ENCODE measurements around the gene TECPR1.

Gene TECPR1

GRCh38 chr7:98209166-98209920 is 42.7 kb downstream of the TECPR1 start:
- no peak for DNase-seq

- DNase-seq: no peak
Observed at GRCh38 chr7:98206451-98207330, 45.3 kb downstream of the TECPR1 start.

- no peak for DNase-seq
Observed at GRCh38 chr7:98205162-98205845, 46.7 kb downstream of the TECPR1 start.

GRCh38 chr7:98204670-98205069 is 47.4 kb downstream of the TECPR1 start:
- no peak for DNase-seq

GRCh38 chr7:98203964-98204605 is 47.9 kb downstream of the TECPR1 start:
- no peak for DNase-seq

GRCh38 chr7:98203261-98203963 is 48.6 kb downstream of the TECPR1 start:
- no peak for DNase-seq

DNA sequence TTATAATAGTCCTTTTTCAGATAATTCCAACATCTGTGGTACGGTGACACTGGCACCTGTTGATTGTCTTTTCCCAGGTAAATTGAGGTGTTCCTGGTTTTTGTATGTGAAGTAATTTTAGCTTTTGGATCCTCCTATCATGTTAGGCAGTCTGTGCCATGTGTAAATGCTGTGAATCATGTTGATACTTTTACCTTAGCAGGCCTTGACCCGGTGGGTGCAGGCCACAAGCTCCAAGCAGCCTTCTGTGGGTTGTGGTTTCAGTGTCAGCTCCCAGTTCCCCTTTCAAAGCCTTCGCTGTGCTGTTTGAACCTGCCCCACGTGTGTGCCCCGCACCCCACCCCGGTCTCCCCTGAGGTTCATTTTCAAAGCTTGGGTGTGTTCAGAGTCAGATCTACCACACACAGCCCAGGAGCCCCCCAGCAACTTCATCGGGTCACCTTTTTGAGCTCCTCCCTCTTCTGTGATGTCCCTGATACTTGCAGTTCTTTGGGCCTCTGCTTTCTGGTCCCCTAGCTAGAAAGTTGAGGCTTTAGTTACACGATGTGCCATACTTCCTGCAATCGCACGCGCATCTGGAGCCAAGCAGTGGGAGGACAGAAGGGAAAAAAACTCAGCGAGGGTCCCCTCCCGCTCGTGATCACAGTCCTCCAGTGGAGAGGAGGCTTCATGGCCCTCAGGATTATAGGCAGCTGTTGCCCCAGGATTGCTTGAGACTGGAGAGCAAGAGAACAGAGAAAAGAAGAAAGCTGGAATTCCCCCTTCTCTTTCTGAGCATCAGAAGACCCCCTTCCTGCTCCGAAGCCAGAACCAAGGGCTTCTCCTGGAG is 49.5 kb downstream of the TECPR1 start:
- peak; percentile 77 for DNase-seq

GRCh38 chr7:98200364-98200763 is 51.7 kb downstream of the TECPR1 start:
- DNase-seq: no peak

- DNase-seq: no peak
Observed at GRCh38 chr7:98199131-98199530, 52.9 kb downstream of the TECPR1 start.

DNA sequence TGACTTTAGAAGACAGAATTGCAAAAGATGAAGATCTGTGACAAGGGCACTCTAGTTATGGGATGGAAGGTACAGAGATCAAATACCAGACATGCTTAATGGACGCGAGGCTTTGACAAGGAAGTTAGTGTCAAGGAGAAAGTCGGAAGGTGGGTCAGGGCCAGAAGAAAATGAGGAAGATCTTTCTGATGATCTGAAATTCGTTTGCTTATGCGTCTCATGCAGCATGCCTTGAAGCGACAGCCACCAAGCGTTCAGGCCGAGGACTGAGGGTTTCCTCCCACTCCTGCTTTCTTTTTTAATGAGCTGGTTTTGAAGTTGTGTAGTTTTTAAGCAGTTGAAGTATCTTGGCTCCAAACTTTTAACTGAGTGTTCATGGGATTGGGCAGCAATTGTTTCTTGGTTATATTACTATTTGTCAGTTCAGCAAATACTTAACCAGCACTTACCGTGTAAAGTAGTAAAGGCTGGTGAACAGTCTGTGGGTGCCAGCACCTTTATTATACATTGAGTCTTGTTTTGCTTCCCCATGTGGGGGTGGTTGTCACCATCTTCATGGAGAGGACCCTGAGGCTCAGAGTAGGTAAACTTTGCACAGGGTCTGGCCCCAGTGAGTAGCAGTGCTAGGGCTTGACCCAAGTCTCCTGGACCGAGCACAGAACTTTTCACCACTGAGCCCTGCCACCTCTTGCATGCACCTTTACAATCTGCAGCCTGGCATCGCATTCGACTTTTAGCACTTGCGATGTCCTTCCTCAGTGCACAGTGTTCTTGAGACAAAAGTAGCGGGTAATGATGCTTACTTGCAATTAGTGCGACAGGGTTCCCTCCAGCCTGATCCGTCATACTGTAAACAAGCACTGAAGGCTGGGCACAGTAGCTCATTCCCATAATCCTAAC is 55.1 kb downstream of the TECPR1 start:
- no peak for DNase-seq

DNA sequence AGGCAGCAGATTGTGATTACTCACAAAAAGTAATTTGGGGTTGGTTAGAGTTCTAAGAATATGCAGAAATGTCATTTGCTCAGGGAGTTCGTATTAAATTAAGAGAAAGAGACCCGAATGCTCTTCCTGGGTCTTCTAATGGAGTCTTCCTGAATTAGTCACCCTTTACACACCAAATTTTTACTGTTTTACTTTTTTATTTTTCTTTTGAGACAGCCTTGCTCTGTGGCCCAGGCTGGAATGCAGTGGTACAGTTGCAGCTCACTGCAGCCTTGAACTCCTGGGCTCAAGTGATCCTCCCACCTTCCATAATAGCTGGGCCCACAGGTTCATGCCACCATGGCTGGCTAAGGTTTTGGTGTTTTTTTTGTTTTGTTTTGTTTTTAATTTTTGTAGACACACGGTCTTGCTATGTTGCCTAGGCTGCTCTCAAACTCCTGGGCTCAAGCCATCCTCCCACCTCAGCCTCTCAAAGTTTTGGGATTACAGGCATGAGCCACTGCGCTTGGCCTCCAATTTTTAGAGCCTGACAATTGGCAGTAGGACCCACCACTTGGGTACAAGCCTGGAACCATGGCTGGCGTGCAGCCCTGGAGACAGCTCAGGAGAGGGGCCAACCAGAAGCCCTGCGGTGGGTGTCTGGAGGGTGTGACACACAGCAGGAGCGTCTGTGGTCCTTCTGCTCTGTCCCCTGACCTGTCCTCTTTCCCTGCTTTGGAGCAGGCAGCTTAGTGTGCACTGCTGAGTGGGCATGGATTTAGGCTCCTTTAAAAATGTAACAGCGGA is 57.2 kb downstream of the TECPR1 start:
- DNase-seq: no peak

GRCh38 chr7:98194186-98194585 is 57.8 kb downstream of the TECPR1 start:
- DNase-seq: no peak

DNA sequence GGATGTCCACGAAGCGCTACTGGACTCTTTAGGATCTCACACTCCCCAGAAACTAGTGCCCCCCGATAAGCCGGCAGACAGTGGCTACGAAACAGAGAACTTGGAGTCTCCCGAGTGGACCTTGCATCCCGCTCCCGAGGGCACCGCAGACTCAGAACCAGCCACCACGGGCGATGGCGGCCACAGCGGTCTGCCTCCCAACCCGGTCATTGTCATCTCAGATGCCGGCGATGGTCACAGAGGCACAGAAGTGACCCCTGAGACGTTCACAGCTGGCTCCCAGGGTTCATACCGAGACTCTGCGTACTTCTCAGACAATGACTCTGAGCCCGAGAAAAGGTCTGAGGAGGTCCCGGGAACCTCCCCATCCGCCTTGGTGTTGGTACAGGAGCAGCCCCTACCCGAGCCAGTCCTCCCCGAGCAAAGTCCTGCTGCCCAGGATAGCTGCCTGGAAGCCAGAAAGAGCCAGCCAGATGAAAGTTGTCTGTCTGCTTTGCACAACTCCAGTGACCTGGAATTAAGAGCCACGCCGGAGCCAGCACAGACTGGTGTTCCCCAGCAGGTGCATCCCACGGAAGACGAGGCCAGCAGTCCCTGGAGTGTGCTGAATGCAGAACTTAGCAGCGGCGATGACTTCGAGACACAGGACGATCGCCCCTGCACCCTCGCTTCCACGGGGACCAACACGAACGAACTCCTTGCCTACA is 58.4 kb downstream of the TECPR1 start:
- DNase-seq: no peak

DNA sequence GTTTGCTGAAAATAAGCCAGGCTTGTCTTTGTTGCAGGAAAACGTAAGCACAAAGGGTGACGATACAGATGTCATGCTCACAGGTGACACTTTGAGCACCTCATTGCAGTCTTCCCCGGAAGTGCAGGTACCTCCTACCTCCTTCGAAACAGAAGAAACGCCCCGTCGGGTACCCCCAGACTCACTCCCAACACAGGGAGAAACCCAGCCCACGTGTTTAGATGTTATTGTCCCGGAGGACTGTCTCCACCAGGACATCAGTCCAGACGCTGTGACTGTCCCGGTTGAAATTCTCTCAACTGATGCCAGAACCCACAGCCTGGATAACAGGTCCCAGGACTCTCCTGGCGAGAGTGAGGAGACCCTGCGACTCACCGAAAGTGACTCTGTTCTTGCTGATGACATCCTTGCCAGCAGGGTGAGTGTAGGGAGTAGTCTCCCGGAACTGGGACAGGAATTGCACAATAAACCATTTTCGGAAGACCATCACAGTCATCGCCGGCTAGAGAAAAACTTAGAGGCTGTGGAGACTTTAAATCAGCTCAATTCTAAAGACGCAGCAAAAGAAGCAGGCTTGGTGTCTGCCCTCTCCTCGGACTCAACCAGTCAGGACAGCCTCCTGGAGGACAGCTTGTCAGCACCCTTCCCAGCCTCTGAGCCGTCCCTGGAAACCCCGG is 59.1 kb downstream of the TECPR1 start:
- DNase-seq: no peak

GRCh38 chr7:98191668-98192431 is 60.2 kb downstream of the TECPR1 start:
- no peak for DNase-seq

DNA sequence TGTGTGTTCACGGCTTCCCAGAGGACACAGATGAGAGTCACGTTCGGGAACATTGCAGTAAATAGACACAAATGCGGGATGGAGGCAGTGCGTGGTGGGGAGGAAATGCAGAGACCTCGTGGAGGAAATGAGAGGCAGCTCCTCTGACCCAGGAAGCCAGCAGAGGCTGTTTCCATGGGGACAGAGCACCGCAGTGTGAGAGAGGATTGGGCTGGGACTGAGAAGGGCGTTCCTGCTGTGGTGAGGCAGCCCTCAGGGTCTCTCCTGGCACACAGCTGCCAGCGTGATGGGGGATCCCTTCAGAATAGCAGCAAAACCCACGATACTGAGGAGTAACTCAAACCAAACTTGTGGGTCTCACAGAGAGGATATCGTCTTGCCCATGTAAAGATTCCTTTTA is 62.5 kb downstream of the TECPR1 start:
- no peak for DNase-seq

DNA sequence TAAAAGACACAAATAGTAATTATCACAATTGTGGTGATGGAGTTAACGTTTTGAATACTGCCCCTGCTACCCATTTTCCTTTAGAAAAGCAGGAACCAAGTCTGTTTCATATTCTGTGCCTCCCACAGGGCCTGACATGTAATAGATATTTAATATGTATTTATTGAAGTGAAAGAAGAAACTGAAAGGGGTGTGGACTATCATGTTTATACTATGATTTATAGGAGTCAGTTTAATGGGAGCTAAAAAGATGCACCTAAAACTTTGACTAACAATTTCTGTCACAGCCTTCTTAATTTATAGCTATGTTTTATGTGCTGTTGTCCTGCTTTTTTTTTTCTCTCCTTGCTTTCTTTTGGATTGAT is 64.9 kb downstream of the TECPR1 start:
- no peak for DNase-seq

Measured in activated CD4-positive, alpha-beta T cell treated with anti-CD3 and anti-CD28 coated beads, Interleukin-2, Interleukin-6, amounts not matched to agents 100 ng/mL and 50 ng/mL, durations not matched to agents 16 hours and 8 hours (primary cell).